ENCODE measurements around the gene DMAP1. TPM values are rescaled to one million over a fixed set of nuclear protein-coding genes. Genes with fewer than 3 reads are reported as not detected.

Gene DMAP1
- total and polyA plus RNA-seq, 9 of the 15 experiments (the other 6 are each of a cell fraction or from before 2014, with no cell fraction given): 1.5 to 51.2 (median 30.3) TPM

GRCh38 chr1:44237721-44238457, 24.6 kb downstream of the DMAP1 start (continued):
- TF ChIP-seq REST (IDR thresholded peaks at IDR 0.05; ENCODE audit: borderline replicate concordance): peak; percentile 58; the same call in 1 of the 2 replicates
- TF ChIP-seq REST (CRISPR knock-in tag; IDR thresholded peaks at IDR 0.05; ENCODE audit: low read depth): no peak
- TF ChIP-seq PRDM10 (IDR thresholded peaks at IDR 0.05; ENCODE audit: partially characterized antibody): peak; percentile 94
- 0 out of 2 replicates have a peak, but pooled peaks have one; percentile 15 for TF ChIP-seq HCFC1 (IDR thresholded peaks at IDR 0.05; ENCODE audit: low read depth, low read length)
- TF ChIP-seq HMGN3 (IDR thresholded peaks at IDR 0.05; ENCODE audit: borderline replicate concordance, extremely low read depth, insufficient read length, low read depth, low read length): peak; percentile 77
- no peak for TF ChIP-seq TCFL5 (CRISPR knock-in tag; conservative IDR thresholded peaks at IDR 0.05)
- TF ChIP-seq MCM5 (IDR thresholded peaks at IDR 0.05; ENCODE audit: low read depth): no peak
- peak in 2 of 3 experiments; percentile 58 to 62 for TF ChIP-seq YY1 (IDR thresholded peaks at IDR 0.05; ENCODE audit: borderline replicate concordance in 1 of 3, control insufficient read depth in 1 of 3, extremely low read depth in 1 of 3, insufficient read depth in 3 of 3, insufficient read length in 1 of 3, insufficient replicate concordance in 2 of 3, low read depth in 1 of 3, low read length in 2 of 3)
- TF ChIP-seq NFYB (IDR thresholded peaks at IDR 0.05; ENCODE audit: extremely low read depth, insufficient read length): peak; percentile 48
- TF ChIP-seq MIER1 (IDR thresholded peaks at IDR 0.05; ENCODE audit: low read depth): 0 out of 2 replicates have a peak, but pooled peaks have one; percentile 34
- TF ChIP-seq U2AF2 (optimal IDR thresholded peaks at IDR 0.05; ENCODE audit: low read depth, low read length): no peak
- TF ChIP-seq ILK (tag; IDR thresholded peaks at IDR 0.05; ENCODE audit: borderline replicate concordance, low read depth): no peak
- TF ChIP-seq RNF2 (IDR thresholded peaks at IDR 0.05): no peak
- no peak for TF ChIP-seq ZZZ3 (IDR thresholded peaks at IDR 0.05)
- peak; percentile 36; the same call in 1 of the 2 replicates for TF ChIP-seq TCF3 (CRISPR knock-in tag; IDR thresholded peaks at IDR 0.05)

Measured in K562 (cell line).